Heart left ventricle (tissue), 13 donors: ENCODE data around the gene CDHR3.

ENCODE experiments used
- CTCF ChIP-seq, 12 donors: fragments of 200-600 bp; sonication (generic) in 4 of 12; IDR thresholded peaks; one replicate each; pipeline versions ENCODE4 v1.5.0 to v1.8.0; 2018 to 2022; ENCODE audit warnings: antibody characterized with exemption in 12 of 12, mild to moderate bottlenecking in 5 of 12
- POLR2A ChIP-seq, 2 donors: fragments of 450-650 bp; IDR thresholded peaks; one replicate each; pipeline ENCODE4 v1.6.1; 2017; ENCODE audit warnings: antibody characterized with exemption in 2 of 2, mild to moderate bottlenecking in 2 of 2, moderate library complexity in 2 of 2
- donor health status: ischemic (EF 13 %, LVEDD 7.1; RV severe dilation, severe dysfunction).
- donor health status: DM: no; HTN: yes; CAD: no.
- donor health status: DM: no; HTN: no; CAD: no.
- donor health status: ischemic (EF 25% LVEDD 6.9; RV normal size, moderate dysfunction).
- donor health status: ischemic (EF 25% LVEDD 5.7; RV mildly dilated, moderate dysfunction).
- donor health status: ischemic (EF 35%, LVEDD 5.7; RV mildly dilated, moderate dysfunction).
- donor health status: nonischemic (EF 11% LVEDD 7.7; RV severe dilation, severe dysfunction).
- donor health status: DM: yes; HTN: yes; CAD: no.
- donor health status: PGD.
- donor health status: ischemic (EF 29% LVEDD 5.4; RV normal size, mild dysfunction).
- donor health status: nonischemic (EF 23%, LVEDD 6.1; RV moderate dilation, normal function).

GRCh38 chr7:106031300-106032035, 68.4 kb downstream of the CDHR3 start:
- TF ChIP-seq CTCF (IDR thresholded peaks at IDR 0.05) (no peak), POLR2A (IDR thresholded peaks at IDR 0.05) (no peak)
